Regular cardiac myocyte (primary cell): Measurements from ENCODE around the gene WDR59. TPM values are rescaled to one million over a fixed set of nuclear protein-coding genes. Genes with fewer than 3 reads are reported as not detected.

Experiments
- total RNA-seq: library from RNA; depleted of rRNA; stranded (reverse); fragments of >200 nt; gene quantifications from 2 replicates; pipeline ENCODE4 v1.2.3, GENCODE V29; 2014

WDR59 gene
- total RNA-seq, result 10.4 and 12.8 TPM in 2 replicates

DNA sequence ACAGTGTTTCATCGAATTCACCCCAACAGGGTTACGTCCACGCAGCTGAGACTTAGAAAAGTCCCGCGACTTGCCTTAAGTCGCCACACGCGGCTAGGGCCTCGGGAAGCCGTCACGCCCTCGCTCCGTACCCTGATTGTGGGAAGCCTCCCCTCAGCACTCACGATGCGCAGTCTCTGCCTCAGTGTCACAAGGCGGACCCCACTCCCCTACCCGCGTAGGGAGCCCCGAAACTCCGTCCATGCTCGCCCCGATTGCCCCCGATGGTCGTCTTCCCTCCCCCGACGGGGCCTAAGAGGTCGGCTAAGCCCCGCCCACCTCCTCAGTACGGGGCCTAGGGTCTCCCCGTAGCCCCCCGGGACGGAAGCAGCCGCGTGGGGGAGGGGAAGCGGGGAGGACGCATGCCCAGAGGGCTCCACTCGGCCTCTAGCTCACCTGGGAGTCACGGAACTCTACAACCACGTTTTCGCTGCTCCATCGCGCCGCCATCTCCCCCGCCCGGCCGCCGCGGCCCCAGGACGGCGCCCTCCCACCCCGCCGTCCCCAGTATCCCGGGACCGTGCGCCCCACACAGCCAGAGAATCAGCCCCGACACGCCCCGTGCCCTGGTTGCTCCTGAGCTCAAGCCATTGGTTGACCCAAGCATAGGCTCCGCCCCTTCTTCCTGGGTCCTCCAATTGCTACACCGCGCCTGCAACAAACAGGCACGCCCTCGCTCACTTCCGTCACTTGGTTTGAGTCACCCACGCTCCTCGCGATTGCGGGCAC is at the start of gene WDR59:
Gene WDR59, minus strand, starts transcription at position 595 of the 768 bp plus-strand sequence. Its CDS starts 106 bp downstream, at position 489.

DNA sequence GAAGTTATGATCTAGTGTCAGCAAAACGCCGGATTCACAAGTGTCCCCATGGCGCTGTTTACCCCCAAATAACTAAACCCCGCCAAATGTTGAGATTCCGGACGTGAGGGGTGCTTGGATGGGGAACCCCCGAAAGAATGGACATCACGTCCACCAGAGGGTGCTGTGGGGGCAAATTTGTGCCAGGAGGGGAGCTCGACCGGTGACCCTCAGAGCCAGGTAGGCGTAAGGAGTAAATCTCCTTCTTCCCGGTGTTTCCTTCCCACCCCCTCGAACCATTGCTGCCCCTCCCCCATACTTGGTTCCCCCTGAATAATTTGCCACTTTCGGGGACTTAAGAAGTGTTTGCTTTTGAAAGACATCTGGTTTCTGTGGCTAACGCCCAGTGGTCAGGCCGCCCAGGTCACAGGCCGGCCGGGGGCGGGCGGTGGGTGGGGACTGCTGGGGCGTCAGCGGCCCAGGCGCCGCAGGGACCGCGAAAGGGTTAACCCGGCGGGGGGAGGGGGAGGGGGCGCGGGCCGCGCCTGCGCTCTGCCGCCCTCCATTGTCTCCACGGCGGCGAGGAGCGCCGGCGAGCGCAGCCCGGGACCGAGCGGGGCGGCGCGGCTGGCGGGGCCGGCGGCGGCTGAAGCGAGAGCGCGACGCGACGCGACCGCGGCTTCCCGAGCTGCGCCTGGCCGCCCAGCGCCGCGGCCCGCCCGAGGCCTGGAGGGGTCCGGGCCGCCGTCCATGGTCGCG is 13.7 kb upstream of the WDR59 start, which contains the start of gene ZNRF1:
Gene ZNRF1, plus strand, starts transcription at position 544 of the 738 bp plus-strand sequence. CDS start 648 bp downstream, outside the sequence.

Other genes with a start within 250 kb of the WDR59 start
- gene FA2H, start 210.3 kb downstream of the WDR59 start, total RNA-seq, result not detected in 2 replicates
- gene ZNRF1, start 13.9 kb upstream of the WDR59 start, total RNA-seq, result 13.0 and 18.9 TPM in 2 replicates
- 1.3 and 4.2 TPM in 2 replicates for gene LDHD, start 131.7 kb upstream of the WDR59 start, total RNA-seq
- 8.7 and 19.2 TPM in 2 replicates for gene ZFP1, start 163.4 kb upstream of the WDR59 start, total RNA-seq
- not detected in 2 replicates for gene CTRB2, start 222.0 kb upstream of the WDR59 start, total RNA-seq
- gene CTRB1, start 233.9 kb upstream of the WDR59 start, total RNA-seq, result not detected in 2 replicates